ENCODE data around the gene GCH1. TPM values are rescaled to one million over a fixed set of nuclear protein-coding genes. Genes with fewer than 3 reads are reported as not detected.

GCH1 gene
- total RNA-seq, 4 donors from 2014 or later: 24.3 to 43.4 (median 28.3) TPM

DNA sequence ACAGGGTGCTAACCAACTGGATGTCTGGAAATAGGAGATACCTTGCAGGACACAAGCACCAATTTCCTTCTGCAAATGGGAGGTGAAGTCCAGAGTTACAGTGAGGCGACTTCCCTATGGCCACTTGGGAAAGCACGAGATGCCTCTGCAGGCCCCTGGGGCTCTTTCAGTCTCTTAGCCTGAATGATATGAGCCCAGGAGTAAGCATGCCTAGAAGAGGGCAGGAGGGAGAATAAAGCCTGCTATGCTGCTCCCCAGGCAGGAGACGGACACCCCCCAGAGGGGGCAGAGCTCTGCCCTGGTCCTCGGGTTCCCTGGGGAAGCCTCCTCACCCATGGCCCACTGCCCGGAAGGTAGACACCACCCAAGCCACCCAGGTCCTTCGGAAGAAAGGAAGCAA, 105.1 kb downstream of the GCH1 start:
- Histone ChIP-seq H3K4me3 (no peak overlapping the region), H3K27me3 (no peaks in the 10 kb centered on the region), H3K9me3 (peaks cover 0 to 5% of the 10 kb centered on the region in 2 donors), H3K27ac (no peak overlapping the region), H3K36me3 (no peaks in the 10 kb centered on the region), H3K4me1 (no peaks in the 10 kb centered on the region)
- 91% methylated on average over 6 of the region's 6 CpGs; no CpG with 5 or more reads in 1 of the 2 donors for WGBS, 2 donors (ENCODE audit: low coverage in 1 of 2)
- intact Hi-C loops (cut with DNase I; ENCODE audit: low total_unique reads) (no loop called here), in situ Hi-C loops (cut with MboI; ENCODE audit: low pct_ligation_motif_present in 1 of 4, low pct_unique_long_range_greater_than_20kb in 1 of 4, low sequenced_read_pairs in 3 of 4) (no loop called here)
- no peak for TF ChIP-seq POLR2AphosphoS5 (IDR thresholded peaks at IDR 0.05)
- TF ChIP-seq, protein P1, sequence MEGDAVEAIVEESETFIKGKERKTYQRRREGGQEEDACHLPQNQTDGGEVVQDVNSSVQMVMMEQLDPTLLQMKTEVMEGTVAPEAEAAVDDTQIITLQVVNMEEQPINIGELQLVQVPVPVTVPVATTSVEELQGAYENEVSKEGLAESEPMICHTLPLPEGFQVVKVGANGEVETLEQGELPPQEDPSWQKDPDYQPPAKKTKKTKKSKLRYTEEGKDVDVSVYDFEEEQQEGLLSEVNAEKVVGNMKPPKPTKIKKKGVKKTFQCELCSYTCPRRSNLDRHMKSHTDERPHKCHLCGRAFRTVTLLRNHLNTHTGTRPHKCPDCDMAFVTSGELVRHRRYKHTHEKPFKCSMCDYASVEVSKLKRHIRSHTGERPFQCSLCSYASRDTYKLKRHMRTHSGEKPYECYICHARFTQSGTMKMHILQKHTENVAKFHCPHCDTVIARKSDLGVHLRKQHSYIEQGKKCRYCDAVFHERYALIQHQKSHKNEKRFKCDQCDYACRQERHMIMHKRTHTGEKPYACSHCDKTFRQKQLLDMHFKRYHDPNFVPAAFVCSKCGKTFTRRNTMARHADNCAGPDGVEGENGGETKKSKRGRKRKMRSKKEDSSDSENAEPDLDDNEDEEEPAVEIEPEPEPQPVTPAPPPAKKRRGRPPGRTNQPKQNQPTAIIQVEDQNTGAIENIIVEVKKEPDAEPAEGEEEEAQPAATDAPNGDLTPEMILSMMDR (IDR thresholded peaks at IDR 0.05): no peak
- no peak for TF ChIP-seq EP300 (IDR thresholded peaks at IDR 0.05; ENCODE audit: low read depth)
- no peak for TF ChIP-seq POLR2A (IDR thresholded peaks at IDR 0.05)
- no peak for DNase-seq

DNA sequence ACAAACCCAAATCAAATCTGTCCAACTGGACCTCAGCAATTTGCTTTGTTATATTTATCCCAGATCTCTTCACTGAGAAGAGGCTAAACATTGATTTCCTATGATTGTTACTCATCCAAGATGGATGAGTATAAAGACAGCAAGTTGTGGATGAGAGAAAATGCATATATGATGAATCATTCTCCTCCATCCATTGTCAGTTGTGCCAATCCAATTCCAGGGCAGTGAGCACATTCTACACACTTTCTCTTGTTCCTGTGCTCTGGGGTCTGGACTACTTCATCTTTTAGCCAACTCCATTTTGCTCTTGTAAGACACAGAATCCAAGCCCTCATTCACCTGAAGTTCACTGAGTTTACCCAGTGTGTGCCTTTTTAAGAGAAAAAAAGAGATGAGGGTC, 105.7 kb downstream of the GCH1 start:
- no peak for TF ChIP-seq POLR2A (IDR thresholded peaks at IDR 0.05)
- no peak for TF ChIP-seq POLR2AphosphoS5 (IDR thresholded peaks at IDR 0.05)
- TF ChIP-seq, protein P1 (IDR thresholded peaks at IDR 0.05): no peak
- TF ChIP-seq EP300 (IDR thresholded peaks at IDR 0.05; ENCODE audit: low read depth): no peak
- H3K36me3 ChIP-seq: no peaks in the 10 kb centered on the region
- intact Hi-C loops (cut with DNase I; ENCODE audit: low total_unique reads): no loop called here

DNA sequence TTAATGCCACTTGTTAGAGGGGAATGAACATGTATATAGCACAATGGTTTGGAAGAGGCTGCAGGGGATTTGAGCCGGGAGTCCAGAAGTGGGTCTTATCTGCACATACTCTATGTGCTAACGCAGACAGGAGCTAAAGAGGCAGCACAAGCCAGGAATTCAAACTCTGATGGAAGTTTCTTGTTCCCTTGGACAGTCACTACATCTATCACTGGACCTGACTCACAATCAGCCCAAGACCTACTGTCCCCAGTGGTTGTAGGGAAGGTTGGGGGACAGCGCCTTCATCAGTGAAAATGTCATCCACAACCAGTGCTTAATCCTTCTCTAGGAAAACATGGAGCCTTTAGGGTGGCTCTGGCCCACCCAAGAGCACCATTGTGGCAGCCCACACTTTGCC, 107.8 kb downstream of the GCH1 start:
- H3K27me3 ChIP-seq: no peaks in the 10 kb centered on the region
- peaks cover 0 to 5% of the 10 kb centered on the region in 2 donors for H3K9me3 ChIP-seq
- peaks cover 0 to 5% (median 0%) of the 10 kb centered on the region in 4 donors for H3K36me3 ChIP-seq
- no peak for DNase-seq
- intact Hi-C loops (cut with DNase I; ENCODE audit: low total_unique reads) (no loop called here), in situ Hi-C loops (cut with MboI; ENCODE audit: low pct_ligation_motif_present in 1 of 4, low pct_unique_long_range_greater_than_20kb in 1 of 4, low sequenced_read_pairs in 3 of 4) (no loop called here)
- TF ChIP-seq POLR2AphosphoS5 (IDR thresholded peaks at IDR 0.05): no peak
- TF ChIP-seq, protein P1 (IDR thresholded peaks at IDR 0.05): no peak
- no peak for TF ChIP-seq POLR2A (IDR thresholded peaks at IDR 0.05)
- TF ChIP-seq EP300 (IDR thresholded peaks at IDR 0.05; ENCODE audit: low read depth): no peak
- H3K27ac ChIP-seq: no peak overlapping the region
- no peaks in the 10 kb centered on the region for H3K4me1 ChIP-seq
- no peak overlapping the region for H3K4me3 ChIP-seq
- 82 to 91% methylated on average over 3 of the region's 3 CpGs for WGBS, 2 donors (ENCODE audit: low coverage in 1 of 2)

More for the DNA sequence above, 105.7 kb downstream of the GCH1 start:
- H3K27me3 ChIP-seq: no peaks in the 10 kb centered on the region
- in situ Hi-C loops (cut with MboI; ENCODE audit: low pct_ligation_motif_present in 1 of 4, low pct_unique_long_range_greater_than_20kb in 1 of 4, low sequenced_read_pairs in 3 of 4): no loop called here
- no peak for DNase-seq
- no peak overlapping the region for H3K27ac ChIP-seq
- H3K4me1 ChIP-seq: no peaks in the 10 kb centered on the region
- peaks cover 0 to 5% of the 10 kb centered on the region in 2 donors for H3K9me3 ChIP-seq
- no peak overlapping the region for H3K4me3 ChIP-seq

DNA sequence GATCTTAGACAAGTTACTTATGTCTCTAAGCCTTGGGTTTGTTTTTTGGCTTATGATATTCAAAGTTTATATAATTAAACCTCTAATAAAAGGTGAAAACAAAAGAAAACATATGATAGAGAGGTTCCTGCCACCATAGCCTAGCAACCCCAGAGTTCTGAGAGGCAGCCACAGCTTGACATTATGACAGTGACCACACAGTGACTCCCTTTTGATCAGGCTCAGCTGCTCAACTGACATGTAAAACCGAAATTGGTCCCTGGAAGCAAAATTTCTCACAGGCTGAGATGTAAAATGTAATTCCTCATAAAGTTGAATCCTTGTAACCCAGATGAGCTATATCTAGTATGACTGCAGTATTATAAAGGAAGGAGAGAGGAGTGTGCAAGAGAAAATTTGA, 108.5 kb downstream of the GCH1 start:
- Histone ChIP-seq H3K4me1 (no peaks in the 10 kb centered on the region), H3K27ac (no peak overlapping the region), H3K27me3 (no peaks in the 10 kb centered on the region), H3K9me3 (peaks cover 0 to 5% of the 10 kb centered on the region in 2 donors), H3K36me3 (peaks cover 0 to 6% (median 0%) of the 10 kb centered on the region in 4 donors), H3K4me3 (no peak overlapping the region)
- no peak for TF ChIP-seq EP300 (IDR thresholded peaks at IDR 0.05; ENCODE audit: low read depth)
- TF ChIP-seq, protein P1 (IDR thresholded peaks at IDR 0.05): no peak
- TF ChIP-seq POLR2AphosphoS5 (IDR thresholded peaks at IDR 0.05): no peak
- no peak for TF ChIP-seq POLR2A (IDR thresholded peaks at IDR 0.05)
- 57 to 71% methylated on average over 1 of the region's 1 CpG for WGBS, 2 donors (ENCODE audit: low coverage in 1 of 2)
- in situ Hi-C loops (cut with MboI; ENCODE audit: low pct_ligation_motif_present in 1 of 4, low pct_unique_long_range_greater_than_20kb in 1 of 4, low sequenced_read_pairs in 3 of 4) (no loop called here), intact Hi-C loops (cut with DNase I; ENCODE audit: low total_unique reads) (no loop called here)
- DNase-seq: no peak

Measured in transverse colon (tissue), 4 donors.